ENCODE data around the gene AURKA. TPM values are rescaled to one million over a fixed set of nuclear protein-coding genes. Genes with fewer than 3 reads are reported as not detected.

The AURKA gene
- total RNA-seq, 4 donors from 2014 or later, result 0.83 to 2.4 (median 2.0) TPM

- H3K36me3 ChIP-seq, result no peaks in the 10 kb centered on the region
- no peak overlapping the region for H3K4me3 ChIP-seq (replicated peaks in 1 of 3)
- intact Hi-C loops (cut with DNase I), result no loop called here
- no peaks in the 10 kb centered on the region for H3K27me3 ChIP-seq
- no peaks in the 10 kb centered on the region for H3K9me3 ChIP-seq
- WGBS, 2 donors, result 94 to 100% methylated on average over 1 of the region's 1 CpG
- no peaks in the 10 kb centered on the region for H3K4me1 ChIP-seq
- TF ChIP-seq CTCF (IDR thresholded peaks at IDR 0.05) (no peak), POLR2A (IDR thresholded peaks at IDR 0.05) (no peak)
- no peak overlapping the region for H3K27ac ChIP-seq
- no peak for DNase-seq
These were observed 31.2 kb upstream of the AURKA start for GRCh38 chr20:56423211-56423610.

- H3K27ac ChIP-seq, result no peak overlapping the region
- DNase-seq, result no peak
- TF ChIP-seq CTCF (IDR thresholded peaks at IDR 0.05) (no peak), POLR2A (IDR thresholded peaks at IDR 0.05) (no peak)
- intact Hi-C loops (cut with DNase I), result no loop called here
- H3K4me3 ChIP-seq (replicated peaks in 1 of 3), result no peak overlapping the region
- H3K4me1 ChIP-seq, result no peaks in the 10 kb centered on the region
- H3K27me3 ChIP-seq, result no peaks in the 10 kb centered on the region
- WGBS, 2 donors, result 48 to 51% methylated on average over 4 of the region's 4 CpGs
- no peaks in the 10 kb centered on the region for H3K9me3 ChIP-seq
- H3K36me3 ChIP-seq, result no peaks in the 10 kb centered on the region
These were observed 30.8 kb upstream of the AURKA start for GRCh38 chr20:56422824-56423189.

GRCh38 chr20:56422076-56422823, 30.2 kb upstream of the AURKA start:
- intact Hi-C loops (cut with DNase I), result no loop called here
- H3K4me3 ChIP-seq (replicated peaks in 1 of 3), result no peak overlapping the region
- no peaks in the 10 kb centered on the region for H3K4me1 ChIP-seq
- H3K27ac ChIP-seq, result no peak overlapping the region
- H3K9me3 ChIP-seq, result no peaks in the 10 kb centered on the region
- H3K27me3 ChIP-seq, result no peaks in the 10 kb centered on the region
- no peaks in the 10 kb centered on the region for H3K36me3 ChIP-seq
- WGBS, 2 donors, result 61 to 67% methylated on average over 9 of the region's 9 CpGs
- no peak for DNase-seq
- no peak for TF ChIP-seq POLR2A (IDR thresholded peaks at IDR 0.05)

- Histone ChIP-seq H3K4me3 (replicated peaks in 1 of 3) (no peak overlapping the region), H3K9me3 (no peaks in the 10 kb centered on the region), H3K4me1 (no peaks in the 10 kb centered on the region), H3K27me3 (no peaks in the 10 kb centered on the region), H3K36me3 (no peaks in the 10 kb centered on the region), H3K27ac (no peak overlapping the region)
- no peak for DNase-seq
- intact Hi-C loops (cut with DNase I), result no loop called here
- TF ChIP-seq CTCF (IDR thresholded peaks at IDR 0.05), result no peak
- 77 to 82% methylated on average over 11 of the region's 11 CpGs for WGBS, 2 donors
These were observed 29.1 kb upstream of the AURKA start for GRCh38 chr20:56420940-56421688.

- Histone ChIP-seq H3K36me3 (no peaks in the 10 kb centered on the region), H3K9me3 (no peaks in the 10 kb centered on the region), H3K4me3 (replicated peaks in 1 of 3) (no peak overlapping the region), H3K27ac (no peak overlapping the region), H3K27me3 (no peaks in the 10 kb centered on the region), H3K4me1 (no peaks in the 10 kb centered on the region)
- 69 to 73% methylated on average over 2 of the region's 2 CpGs for WGBS, 2 donors
- TF ChIP-seq POLR2A (IDR thresholded peaks at IDR 0.05), result no peak
- no peak for TF ChIP-seq CTCF (IDR thresholded peaks at IDR 0.05)
- no peak for DNase-seq
- intact Hi-C loops (cut with DNase I), result no loop called here
These were observed 28.0 kb upstream of the AURKA start for GRCh38 chr20:56420028-56420427.

Data from thyroid gland (tissue), 4 donors.